SK-N-MC (cell line): ENCODE results near the gene SSPN.

Experiments used
- EZH2 ChIP-seq: fragments of 200-600 bp; sonication (generic); IDR thresholded peaks from one replicate; pipeline ENCODE4 v1.6.1; 2017; ENCODE audit warnings: antibody characterized with exemption
- POLR2AphosphoS5 ChIP-seq: IDR thresholded peaks from 2 replicates; pipeline ENCODE4 v1.6.1; 2012; ENCODE audit warnings: mild to moderate bottlenecking, low read depth, low read length, borderline replicate concordance

DNA sequence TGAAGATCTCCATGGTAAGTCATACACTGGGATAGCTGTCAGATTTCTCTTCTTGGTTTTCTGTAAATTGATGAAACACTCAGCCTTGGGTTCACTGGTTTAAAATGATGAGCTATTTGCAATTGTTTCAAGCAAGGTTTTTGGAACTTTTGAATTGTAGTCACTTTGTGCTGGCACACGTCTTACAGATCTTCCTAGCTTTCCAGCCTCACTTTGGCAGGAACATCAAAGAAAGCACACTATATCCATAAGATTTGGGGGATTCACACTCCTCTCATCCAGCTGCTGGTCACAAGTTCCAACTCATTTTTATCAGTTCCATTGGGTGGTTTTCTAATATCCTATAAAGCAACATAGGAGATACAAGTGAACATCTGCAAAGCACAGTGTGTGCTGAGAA is 16.0 kb downstream of the SSPN start:
- TF ChIP-seq POLR2AphosphoS5 (no peak), EZH2 (no peak)
